Stimulated activated CD4-positive, alpha-beta T cell treated with anti-CD3 and anti-CD28 coated beads, TNF-alpha, amount 100 ng/mL, for 1 hour (primary cell): ENCODE data around the gene REV3L.

Experiments used
- DNase-seq, 3 donors: peaks; one replicate each; pipeline ENCODE4 v3.0.0-alpha.2; 2020; ENCODE audit warnings: low read depth in 3 of 3, low spot score in 1 of 3

Gene REV3L

DNA sequence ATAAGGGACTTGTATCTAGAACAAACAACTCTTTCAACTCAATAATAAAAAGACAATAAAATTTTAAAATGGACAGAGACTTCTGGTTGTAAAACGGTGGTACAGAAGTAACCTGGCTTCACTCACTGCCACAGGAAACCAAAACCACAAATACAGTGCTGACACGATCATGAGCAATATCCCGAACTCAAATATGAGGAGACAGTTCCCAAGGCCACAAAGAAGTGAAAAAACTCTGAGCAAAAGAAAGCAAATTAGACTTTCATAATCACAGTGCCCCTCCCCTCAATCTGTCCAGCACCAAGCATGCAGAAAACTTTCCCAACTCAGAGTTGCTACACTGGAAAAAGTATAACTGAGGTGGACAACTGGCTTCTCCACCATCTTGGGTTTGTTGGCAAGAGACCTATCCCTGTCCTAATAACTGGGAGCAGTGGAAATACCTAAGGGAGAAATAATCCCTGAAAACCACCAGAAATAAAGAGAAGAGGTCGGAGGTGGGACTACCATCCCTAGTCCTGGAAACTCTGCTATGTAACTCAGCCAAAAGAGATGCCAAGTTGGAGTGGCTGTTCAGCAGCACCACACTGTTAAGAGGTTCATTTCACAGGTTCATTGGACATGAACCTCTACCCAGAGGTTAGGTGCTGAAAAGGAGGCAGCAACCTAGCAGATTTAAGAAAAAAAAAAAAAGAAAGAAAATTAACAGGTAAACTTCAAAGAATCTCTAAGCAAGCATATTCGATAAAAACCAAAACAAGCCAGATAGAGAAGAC, 55.5 kb downstream of the REV3L start:
- no peak for DNase-seq

DNA sequence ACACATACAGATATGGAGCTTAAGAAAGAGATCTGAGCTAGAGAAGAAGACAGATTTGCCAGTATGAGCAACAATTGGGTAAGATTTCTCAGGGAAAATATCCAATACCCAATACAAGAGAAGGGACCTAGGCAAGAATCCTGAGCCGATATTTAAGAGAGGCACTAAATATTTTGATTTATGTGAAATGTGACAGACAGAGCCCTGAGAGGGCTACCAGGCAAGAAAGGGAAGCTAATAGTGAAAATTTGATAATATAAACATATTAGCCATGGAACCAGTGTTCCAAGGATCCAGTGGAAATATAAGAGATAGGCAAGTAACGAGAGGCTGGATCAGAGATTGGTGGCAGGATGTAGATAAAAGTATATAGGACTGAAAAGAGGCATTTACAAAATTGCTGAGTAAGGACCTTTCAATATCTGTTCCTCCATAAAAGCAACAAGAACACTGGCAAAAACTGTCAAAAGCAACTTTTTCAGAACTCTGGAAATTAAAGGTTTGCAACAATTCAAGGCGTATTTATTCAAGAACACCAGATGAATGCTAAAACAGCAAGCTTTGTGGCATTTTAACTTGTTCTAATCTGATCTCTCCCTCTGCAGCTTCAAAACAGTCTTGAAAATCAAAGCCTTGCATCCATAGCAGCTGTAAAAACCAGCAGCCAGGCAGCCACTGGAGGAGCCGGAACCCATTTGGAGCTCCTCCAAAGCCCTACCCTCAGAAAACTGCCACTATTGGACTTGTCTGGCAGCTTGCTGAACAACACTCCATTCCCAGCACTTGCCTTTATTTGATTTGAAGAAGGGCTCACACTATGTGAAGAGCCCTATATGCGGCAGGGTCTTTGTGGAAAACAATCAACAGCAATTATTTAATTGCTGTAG, 58.8 kb downstream of the REV3L start:
- DNase-seq = no peak

DNA sequence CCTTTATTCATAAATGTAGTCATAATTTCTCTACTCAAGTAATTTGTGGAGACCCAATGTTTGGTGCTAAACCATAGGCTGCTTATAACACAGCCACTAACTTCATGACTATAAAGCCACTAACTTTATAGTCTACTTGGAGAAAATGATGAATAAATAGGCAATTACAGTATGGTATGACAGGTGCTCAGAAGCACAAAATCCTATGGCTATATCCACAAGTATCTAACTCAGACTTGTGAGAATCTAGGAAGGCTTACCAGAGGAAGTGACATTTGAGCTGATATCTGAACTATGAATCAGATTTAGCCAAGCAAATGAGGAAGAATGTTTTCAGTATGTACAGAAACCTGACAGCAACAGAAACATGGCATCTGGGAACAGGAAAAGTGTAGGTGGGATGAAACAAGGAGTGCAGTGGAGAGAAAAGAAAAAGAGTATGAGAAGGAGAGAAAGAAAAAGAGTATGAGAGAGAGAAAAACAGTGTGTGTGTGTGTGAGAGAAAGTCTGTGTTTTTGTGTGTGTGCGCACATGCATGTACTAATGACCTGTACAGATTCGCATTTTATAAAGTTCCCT, 59.9 kb downstream of the REV3L start:
- DNase-seq = no peak

DNA sequence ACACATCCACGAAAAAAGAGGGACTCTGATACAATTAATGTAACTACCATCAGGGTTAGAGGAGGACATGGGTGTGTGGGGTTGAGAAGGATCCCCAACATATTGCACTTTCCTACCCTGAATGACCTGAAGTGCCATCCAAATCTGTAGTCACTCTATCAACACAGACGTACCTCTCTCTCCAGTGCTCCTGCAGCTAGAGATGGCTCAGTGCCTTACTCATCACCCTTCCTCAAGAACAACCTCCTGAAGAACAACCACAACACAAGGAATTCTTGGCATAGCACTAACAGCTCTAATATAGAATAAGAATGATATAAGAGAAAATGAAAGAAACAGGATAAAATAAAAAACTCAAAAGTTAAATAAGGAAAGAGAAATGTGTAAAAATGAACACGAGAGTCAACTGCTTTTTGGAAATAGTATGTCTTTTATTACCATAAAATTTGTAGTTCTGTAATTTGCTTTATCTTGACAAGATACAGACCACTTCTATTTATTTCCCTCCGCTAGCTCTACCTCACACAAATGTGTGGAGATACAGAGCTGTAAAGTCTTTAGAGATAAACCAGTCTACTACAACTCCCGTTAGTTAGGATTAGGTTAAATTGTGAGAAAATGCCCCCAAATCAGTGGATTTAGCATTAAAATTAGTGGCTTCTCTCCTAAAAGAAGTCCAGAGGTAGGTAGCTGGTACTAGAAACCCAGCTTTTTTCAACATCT, 63.9 kb downstream of the REV3L start:
- DNase-seq = no peak

DNA sequence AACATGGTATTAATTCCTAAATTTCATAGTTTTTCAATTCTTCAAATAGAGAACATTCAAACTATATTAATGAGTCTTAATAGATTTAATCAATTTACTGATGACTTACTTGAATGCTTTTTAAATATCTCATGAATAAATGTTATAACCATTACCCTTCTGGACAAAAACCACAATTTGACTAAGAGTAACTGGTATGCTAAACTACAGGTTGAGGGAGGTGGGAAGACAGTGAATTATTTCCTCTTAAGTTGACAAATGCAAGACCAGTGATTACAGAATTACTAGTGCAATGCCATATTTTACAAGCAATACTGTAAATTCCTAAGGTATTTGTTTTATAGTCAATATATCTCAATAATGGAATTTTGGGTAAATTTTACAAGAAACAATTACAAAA, 65.1 kb downstream of the REV3L start:
- DNase-seq = no peak

DNA sequence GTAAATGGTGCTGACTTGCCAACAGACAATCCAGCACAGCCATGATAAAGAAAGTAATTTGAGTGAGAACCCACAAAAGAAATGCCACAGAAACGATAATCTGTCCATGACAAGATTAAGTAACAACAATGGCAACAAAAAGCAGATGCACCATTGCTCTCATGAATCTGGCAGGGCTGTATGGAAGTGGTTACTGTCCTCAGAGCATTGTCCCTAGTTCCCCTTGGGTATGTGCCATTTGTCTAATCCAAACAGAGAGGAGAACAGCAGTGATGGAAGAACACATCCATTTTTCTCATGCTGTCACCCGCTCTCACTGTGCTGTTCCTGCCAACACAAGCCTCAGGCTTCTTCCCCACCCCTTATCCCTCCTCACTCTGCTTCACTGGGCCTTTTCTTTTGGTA, 65.8 kb downstream of the REV3L start:
- DNase-seq = no peak

DNA sequence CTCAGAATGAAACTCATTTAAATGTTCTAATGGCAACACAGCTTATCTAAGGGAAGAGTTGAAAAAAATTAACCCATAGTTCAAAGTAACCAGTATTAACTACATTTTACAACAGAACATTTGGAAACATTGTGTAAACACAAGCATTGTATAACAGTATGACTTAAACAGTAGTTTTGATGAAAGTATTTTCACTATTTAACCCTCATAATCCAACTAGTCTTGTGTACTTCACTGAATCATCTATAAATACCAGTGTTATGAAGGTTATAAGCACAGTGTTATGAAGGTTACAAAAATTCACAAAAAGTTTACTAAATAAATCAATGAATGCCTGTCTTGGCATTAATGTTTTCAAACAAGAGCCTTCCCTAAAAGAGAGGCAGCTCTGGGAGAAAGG, 66.5 kb downstream of the REV3L start:
- no peak for DNase-seq

DNA sequence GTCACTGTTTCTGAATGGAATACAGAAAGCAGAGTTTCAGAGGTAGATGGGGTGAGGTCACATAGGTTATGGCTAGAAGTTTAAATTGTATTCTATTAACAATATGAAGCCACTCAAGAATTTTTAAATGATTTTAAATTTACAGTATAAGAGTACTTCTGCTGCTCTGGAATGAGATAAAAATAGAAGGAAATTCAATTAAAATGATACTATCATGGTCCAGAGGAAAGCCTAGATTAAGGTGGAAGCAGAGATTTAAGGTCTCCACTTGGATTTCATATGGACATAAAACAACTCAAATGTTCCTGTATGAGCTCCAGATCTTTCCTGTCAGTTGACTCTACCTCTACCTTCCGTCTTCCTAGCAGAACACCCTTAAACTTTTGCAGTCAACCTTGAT, 68.6 kb downstream of the REV3L start:
- no peak for DNase-seq

DNA sequence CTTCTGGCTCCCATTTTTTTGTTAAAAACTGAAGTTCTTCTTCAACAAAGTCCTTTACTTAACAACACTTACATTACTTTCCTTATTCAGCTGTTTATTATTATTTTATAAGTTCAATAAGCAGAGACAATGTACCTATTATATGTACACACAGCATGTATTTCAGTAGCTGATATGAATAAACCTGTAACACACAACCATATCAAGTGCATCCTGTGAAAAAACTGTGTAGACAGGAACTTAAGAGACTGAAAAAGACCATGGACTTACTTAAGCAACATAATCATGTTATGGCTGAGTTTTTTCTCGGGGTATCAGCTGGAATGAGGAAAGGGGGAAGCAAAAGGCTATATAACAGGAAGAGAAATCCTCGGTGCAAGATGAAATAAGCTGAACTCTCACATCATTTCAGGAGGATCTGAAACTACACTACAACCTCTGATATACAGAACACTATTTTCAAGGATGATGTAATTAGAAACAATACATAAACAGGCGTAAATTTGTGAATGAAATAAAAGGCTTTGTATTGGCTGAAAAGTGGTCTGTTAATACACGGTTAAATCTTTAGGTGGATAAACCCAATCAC, 70.9 kb downstream of the REV3L start:
- no peak for DNase-seq

DNA sequence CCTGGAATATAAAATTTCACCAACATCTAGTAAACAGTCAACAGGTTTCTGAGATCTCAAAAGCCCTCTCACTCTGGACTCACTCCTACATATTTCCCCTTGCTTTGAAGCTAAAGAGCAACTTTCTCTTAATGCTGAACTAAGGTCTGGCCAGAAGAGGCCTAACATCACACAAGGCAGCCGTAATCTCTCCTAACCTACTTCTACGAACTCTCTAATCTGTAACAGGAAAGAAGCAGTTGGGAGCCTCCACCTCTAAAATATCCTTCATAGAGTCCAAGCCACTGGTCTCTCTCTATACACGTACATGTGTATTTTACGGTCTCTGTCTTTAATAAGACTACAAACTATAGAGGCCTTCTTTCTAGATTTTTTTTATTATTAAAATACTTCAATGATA, 72.0 kb downstream of the REV3L start:
- no peak for DNase-seq

DNA sequence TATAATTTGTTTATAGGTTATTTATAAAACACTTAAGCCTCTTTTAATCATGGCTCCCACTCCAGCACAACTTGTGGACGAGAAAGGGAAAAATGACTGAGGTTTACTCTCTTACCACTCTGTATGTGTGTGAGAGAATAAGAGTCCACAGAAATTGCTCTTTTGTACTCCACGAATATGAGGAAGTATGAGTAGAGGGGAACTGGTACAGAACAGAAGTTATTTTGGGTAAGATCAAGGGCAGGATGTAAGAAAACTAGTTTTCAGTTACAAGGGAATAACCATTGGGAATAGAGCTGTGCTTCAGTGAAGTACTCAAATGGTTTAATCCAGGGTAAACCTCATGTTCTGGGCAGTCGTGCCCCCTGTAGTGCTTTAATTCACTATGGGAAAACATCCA, 72.6 kb downstream of the REV3L start:
- no peak for DNase-seq

DNA sequence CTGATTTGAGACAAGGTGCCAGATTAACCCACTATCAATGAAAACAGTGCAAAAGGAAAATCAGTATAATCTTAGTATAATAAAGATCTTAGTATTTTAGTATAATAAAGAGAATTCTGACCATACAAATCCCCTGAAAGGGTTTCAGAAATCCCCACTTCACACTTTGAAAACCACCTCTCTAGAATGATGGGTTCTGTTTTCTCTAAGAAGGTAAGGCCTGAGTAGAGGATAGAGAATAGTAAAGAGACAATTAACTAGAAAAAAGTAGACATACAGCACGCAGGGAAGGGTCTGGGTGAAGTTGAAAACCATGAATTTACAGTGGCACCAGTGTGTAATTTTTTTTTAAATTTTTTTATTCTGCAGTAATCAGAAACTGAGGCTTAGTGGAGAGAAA, 73.6 kb downstream of the REV3L start:
- no peak for DNase-seq

DNA sequence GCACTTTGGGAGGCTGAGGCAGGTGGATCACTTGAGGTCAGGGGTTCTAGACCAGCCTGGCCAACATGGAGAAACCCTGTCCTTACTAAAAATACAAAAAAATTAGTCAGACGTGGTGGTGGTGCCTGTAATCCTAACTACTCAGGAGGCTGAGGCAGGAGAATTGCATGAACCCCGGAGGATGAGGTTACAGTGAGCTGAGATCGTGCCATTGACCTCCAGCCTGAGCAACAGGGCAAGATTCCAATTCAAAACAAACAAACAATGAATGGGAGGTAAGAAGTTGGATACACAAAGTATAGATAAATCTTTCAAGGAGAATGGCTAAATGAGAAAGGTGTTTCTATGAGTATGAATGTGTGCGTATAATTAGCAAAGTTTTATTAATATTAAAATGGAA, 75.3 kb downstream of the REV3L start:
- DNase-seq = no peak

DNA sequence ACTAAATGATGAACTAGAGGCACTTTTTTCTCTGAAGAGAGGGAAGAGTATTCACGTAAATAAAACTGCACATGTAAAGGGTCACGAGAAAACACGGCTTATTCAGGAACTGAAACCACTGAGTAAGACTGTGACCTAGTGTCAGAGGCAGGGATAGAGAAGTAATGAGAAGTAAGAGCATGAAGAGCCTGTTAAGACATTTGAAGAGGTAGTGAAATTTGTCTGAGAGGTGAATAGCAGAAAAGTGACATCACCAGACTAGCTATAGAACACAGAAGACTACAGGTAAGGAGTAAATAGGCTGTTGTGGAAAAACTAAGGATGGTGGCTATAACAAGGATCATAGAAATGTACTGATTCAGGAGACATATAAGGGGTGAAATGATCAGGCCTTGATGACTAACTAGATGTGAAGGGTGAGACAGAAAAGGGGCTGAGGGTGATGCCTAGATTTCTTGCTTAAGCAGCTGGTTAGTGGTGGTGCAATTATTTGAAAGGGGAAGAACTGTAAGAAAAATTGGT, 76.8 kb downstream of the REV3L start:
- DNase-seq = no peak

DNA sequence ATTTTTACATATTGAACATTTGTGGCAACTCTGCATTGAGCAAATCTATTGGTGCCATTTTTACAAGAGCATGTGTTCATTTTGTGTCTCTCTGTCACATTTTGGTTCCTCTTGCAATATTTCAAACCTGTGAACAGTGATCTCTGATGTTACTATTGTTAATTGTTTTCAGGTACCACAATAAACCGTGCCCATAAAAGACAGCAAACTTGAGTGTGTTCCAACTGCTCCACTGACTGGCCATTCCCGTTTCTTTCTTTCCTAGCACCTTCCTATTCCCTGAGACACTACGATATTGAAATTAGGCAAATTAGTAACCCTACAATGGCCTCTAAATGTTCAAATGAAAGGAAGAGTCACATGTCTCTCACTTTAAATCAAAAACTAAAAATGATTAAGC, 79.6 kb downstream of the REV3L start:
- no peak for DNase-seq

DNA sequence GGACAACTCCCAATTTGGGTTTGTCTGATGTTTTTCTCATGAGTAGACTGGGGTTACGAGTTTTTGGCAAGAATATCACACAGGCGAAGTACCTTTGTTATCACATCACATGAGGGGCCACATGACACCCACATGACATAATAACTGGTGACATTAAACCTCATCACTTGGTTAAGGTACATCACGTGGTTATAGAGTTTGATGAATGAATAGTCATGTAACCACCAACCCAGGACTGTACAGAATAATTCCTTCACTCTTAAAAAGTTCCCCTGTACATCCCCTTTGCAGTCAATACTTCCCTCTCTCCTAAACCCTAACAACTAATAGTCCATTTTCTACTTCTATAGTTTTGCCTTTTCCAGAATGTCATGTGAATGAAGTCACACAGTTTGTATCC, 83.4 kb downstream of the REV3L start:
- DNase-seq = no peak

DNA sequence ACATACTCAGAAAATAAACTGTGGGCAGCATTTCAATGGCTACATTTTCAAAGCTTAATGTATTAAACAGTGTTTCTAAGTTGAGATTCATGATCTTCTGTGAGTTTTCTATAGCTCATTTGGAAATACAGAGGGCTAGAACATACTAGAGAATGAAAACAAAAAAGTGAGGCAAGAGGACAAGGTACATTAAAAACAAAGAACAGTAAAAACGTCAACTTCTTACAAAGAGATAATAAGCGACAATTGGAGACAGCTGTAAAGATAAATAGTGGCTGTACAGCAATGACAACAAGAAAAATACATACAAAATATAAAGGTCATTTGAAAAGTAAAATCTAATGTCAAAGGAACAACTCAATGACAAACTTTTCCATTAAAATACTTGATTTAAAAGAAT, 94.3 kb downstream of the REV3L start:
- DNase-seq = no peak

DNA sequence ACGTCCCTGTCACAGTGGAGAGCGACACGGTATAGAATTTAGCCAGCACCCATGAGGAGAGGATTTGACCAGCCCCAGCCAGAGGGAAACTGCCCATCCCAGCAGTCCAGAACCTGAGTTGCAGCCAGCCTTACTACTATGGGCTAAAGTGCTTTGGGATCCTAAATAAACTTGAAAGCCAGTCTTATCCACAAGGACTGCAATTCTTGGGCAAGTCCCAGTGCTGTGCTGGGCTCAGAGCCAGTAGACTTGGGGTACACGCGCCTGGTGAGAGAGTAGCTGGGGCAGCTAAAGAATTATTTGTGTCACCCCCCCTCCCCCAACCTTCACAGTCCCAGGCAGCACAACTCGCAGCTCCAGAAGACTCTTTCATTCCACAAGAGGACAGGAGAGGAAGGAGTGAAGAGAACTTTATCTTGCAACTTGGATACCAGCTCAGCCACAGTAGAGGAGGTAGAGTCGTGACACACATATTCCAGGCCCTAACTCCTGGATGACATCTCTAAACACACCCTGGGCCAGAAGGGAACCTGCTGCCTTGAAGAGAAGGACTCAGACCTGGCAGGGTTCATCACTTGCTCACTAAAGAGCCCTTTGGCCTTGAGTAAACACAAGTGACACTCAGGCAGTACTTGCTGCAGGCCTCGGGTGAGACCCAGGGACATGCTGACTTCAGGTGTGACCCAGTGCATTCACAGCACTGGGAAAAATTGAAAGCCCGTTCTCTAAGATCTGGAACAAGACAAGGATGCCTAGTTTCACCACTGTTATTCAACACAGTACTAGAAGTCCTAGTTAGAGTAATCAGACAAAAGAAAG, 100.3 kb downstream of the REV3L start:
- no peak for DNase-seq

DNA sequence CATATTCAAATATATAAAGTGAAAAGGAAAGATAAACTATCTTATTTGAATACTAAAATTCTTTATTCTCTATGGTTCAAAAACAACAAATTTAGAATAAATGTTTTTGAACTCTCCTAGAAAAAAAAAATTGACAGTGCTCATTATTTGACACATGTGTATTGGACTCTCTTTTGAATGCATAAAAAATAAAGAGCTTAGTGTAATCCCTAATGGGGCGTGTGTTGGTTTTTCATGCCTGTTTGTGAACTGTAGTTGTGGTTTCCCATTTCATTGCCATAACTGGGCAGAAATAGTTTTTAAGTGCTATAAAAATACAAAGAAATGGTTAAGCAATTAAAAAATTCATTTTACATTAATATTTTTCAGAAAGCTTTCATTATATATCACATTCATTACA, 101.3 kb downstream of the REV3L start:
- no peak for DNase-seq

DNA sequence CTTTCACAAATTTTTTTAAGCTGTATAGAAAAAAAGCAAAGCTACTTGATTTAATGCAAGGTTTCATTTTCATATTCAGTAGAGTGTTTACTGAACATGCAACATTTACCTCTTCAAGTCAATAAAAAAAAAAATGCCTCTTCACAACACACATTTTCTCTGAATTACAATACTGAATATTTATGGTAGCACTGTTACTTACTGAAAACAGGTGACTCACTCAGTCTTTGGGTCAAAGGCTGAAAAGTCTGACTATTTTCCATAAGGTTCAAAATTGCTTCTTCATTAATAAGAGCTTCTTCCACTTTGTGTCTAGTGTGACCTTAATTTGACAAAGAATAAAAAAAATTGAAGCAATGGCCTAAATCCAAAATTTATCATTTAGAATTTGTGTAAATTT, 101.9 kb downstream of the REV3L start:
- no peak for DNase-seq
